ENCODE results near the gene TGOLN2. TPM values are rescaled to one million over a fixed set of nuclear protein-coding genes. Genes with fewer than 3 reads are reported as not detected.

The TGOLN2 gene
- total and polyA plus RNA-seq, 7 donors: 14.3 to 51.7 (median 36.8) TPM

DNA sequence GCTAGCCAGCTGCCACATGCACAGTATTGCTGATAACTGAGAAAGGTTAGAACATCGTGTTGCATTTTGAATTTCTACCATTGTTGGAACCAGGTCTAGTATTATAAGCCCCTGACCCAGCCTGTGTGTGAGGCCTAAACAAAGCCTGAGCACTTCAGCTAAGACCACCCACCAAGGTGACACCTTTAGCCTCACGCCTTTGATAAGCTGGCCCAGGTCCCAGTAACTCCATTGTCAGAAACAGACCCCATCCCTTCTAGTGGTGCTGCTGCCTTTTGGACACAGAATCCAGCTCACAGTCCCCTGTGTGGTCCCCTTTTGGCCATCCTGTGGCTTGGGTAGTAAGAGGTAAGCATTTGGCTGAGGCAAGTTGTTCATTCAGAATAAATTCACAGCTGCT lies 28.4 kb upstream of the TGOLN2 start:
- peaks cover 0 to 53% of the 10 kb centered on the region in 2 donors for H3K36me3 ChIP-seq (ENCODE audit: insufficient read depth in 1 of 2, low read depth in 1 of 2)
- TF ChIP-seq, protein P1, sequence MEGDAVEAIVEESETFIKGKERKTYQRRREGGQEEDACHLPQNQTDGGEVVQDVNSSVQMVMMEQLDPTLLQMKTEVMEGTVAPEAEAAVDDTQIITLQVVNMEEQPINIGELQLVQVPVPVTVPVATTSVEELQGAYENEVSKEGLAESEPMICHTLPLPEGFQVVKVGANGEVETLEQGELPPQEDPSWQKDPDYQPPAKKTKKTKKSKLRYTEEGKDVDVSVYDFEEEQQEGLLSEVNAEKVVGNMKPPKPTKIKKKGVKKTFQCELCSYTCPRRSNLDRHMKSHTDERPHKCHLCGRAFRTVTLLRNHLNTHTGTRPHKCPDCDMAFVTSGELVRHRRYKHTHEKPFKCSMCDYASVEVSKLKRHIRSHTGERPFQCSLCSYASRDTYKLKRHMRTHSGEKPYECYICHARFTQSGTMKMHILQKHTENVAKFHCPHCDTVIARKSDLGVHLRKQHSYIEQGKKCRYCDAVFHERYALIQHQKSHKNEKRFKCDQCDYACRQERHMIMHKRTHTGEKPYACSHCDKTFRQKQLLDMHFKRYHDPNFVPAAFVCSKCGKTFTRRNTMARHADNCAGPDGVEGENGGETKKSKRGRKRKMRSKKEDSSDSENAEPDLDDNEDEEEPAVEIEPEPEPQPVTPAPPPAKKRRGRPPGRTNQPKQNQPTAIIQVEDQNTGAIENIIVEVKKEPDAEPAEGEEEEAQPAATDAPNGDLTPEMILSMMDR (IDR thresholded peaks at IDR 0.05): no peak
- no peaks in the 10 kb centered on the region for H3K9me3 ChIP-seq
- ATAC-seq (no peak), DNase-seq (no peak)
- 69 to 87% (median 76%) methylated on average over 2 of the region's 2 CpGs for WGBS, 3 donors
- peak overlapping the region; percentile 6 for H3K4me3 ChIP-seq
- intact Hi-C loops (cut with DNase I): no loop called here
- H3K4me1 ChIP-seq: peaks cover 42% of the 10 kb centered on the region
- no peaks in the 10 kb centered on the region for H3K27me3 ChIP-seq (ENCODE audit: insufficient read depth in 3 of 3, low read length in 2 of 3)
- peak overlapping the region; percentile 90 for H3K27ac ChIP-seq

DNA sequence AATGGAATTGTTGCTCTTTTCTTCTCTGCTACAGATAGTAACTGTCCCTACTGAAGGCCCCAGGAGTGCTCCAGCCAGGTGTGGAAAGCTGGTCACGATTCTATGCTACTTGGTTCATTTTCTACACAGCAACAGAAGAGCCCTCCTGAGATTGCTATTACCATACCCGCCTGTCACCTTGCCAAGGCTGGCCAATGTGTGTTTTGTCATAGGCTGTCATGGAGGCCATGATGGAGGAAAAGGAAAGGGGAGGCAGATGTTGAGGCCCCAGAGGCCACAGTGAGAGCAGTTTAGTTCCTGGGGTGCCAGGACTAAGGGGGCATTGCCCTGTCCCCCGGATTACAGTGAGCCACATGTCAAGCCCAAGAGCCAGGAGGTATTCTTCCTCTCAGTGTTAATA lies 27.7 kb upstream of the TGOLN2 start:
- ATAC-seq: no peak
- Histone ChIP-seq H3K27me3 (ENCODE audit: insufficient read depth in 3 of 3, low read length in 2 of 3) (no peaks in the 10 kb centered on the region), H3K36me3 (ENCODE audit: insufficient read depth in 1 of 2, low read depth in 1 of 2) (peaks cover 2 to 54% of the 10 kb centered on the region in 2 donors), H3K4me3 (peak overlapping the region; percentile 83), H3K4me1 (peaks cover 42% of the 10 kb centered on the region), H3K9me3 (no peaks in the 10 kb centered on the region), H3K27ac (peak overlapping the region; percentile 90)
- intact Hi-C loops (cut with DNase I): no loop called here
- TF ChIP-seq, protein P1 (IDR thresholded peaks at IDR 0.05): no peak
- peak in 1 of 2 donors; percentile 66 for DNase-seq
- WGBS, 3 donors: 60 to 66% (median 64%) methylated on average over 3 of the region's 3 CpGs

DNA sequence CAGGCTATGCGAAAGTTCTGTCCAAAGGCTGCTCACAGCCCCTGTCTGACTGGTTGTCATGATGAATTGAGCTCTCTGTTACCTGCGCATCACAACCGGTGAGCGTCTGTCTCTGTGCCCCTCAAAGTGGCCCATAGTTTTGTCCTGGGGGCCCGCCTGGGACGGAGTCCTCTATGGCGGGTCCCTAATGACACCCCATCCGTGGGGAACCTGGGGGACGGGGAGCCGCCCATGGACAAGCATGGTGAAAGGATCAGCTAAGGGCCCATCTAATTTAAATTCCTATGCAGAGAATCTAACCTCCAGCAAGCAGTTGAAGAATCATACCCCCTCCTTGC lies 27.3 kb upstream of the TGOLN2 start:
- H3K36me3 ChIP-seq (ENCODE audit: insufficient read depth in 1 of 2, low read depth in 1 of 2): peaks cover 2 to 59% of the 10 kb centered on the region in 2 donors
- ATAC-seq (peak in 1 of 4 donors; percentile 19), DNase-seq (no peak)
- H3K9me3 ChIP-seq: no peaks in the 10 kb centered on the region
- peak overlapping the region; percentile 90 for H3K27ac ChIP-seq
- H3K4me1 ChIP-seq: peaks cover 42% of the 10 kb centered on the region
- intact Hi-C loops (cut with DNase I): no loop called here
- no peaks in the 10 kb centered on the region for H3K27me3 ChIP-seq (ENCODE audit: insufficient read depth in 3 of 3, low read length in 2 of 3)
- TF ChIP-seq, protein P1 (IDR thresholded peaks at IDR 0.05): no peak
- 6 to 8% (median 7%) methylated on average over 10 of the region's 10 CpGs for WGBS, 3 donors
- peak overlapping the region; percentile 83 for H3K4me3 ChIP-seq

DNA sequence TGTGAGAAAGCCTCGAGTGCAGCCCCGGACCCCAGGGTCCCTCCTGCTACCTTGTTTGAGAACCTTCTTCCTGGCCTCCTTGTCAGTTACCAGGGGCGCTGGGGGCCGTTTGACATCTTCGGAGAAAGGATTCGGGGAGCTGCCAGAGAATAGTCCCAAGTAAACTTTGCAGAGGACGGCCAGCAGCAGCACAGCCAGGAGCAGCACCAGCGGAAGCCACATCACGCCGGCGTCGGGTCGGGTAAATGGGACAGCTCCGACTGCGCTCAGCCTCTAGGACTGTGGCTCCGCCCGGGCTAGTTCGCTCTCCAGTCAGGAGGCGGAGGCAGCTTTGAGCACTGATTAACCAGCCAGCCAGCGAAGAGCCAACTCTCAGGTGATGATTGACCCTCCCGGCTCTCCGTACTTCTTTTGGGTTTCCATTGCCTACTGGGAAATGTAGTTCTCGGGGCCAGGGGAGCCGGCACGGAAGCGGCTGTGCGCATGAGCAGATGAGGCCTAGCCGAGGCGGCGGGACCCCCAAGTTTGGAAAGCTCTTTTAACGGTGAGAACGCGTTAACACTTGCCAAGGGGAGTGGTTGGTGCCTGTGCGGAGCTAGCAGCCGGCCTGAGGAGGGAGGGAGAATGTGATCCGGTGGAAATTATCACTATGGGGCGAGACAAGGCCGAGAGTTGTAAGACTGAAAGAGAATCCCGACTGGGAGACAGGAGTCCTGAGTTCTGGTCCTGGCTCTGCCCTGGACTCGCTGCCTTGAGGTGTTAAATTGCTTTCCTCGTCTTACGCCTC lies 26.7 kb upstream of the TGOLN2 start, which contains the start of the genes ELMOD3 and RETSAT:
Gene ELMOD3 (plus strand): TSS at position 484 of the 787 bp plus-strand sequence. CDS start 2,430 bp downstream, outside the sequence.
Gene RETSAT (minus strand): TSS at position 243 of the 787 bp plus-strand sequence. CDS start 21 bp downstream, at position 222.
- Histone ChIP-seq H3K27me3 (ENCODE audit: insufficient read depth in 3 of 3, low read length in 2 of 3) (no peaks in the 10 kb centered on the region), H3K4me1 (peaks cover 42% of the 10 kb centered on the region), H3K4me3 (peak within 1 kb of the TSS; percentile 83), H3K36me3 (ENCODE audit: insufficient read depth in 1 of 2, low read depth in 1 of 2) (peaks cover 2 to 59% of the 10 kb centered on the region in 2 donors), H3K9me3 (no peaks in the 10 kb centered on the region), H3K27ac (peak within 1 kb of the TSS; percentile 90)
- peak; percentile 90 to 95 (median 92) for ATAC-seq
- peak; percentile 96 to 98 for DNase-seq
- TF ChIP-seq, protein P1 (IDR thresholded peaks at IDR 0.05): no peak
- WGBS, 3 donors: 0% methylated on average over 42 of the region's 42 CpGs
- intact Hi-C loops (cut with DNase I): no loop called here

All from psoas muscle (tissue), 8 donors.